NCI-H1092 (cell line): ENCODE results near the gene CFAP298.

Experiments
- DNase-seq: peaks from one replicate; lab custom pipeline; 2025; lab: John Stamatoyannopoulos, UW

The CFAP298 gene

GRCh38 chr21:32599091-32599490, 13.1 kb downstream of the CFAP298 start:
- DNase-seq, result no peak

GRCh38 chr21:32597205-32597604, 15.0 kb downstream of the CFAP298 start:
- no peak for DNase-seq

- DNase-seq, result no peak
Observed at GRCh38 chr21:32595431-32595830, 16.7 kb downstream of the CFAP298 start.

GRCh38 chr21:32593690-32594089, 18.5 kb downstream of the CFAP298 start:
- no peak for DNase-seq

GRCh38 chr21:32592929-32593502, 19.2 kb downstream of the CFAP298 start:
- DNase-seq, result no peak

GRCh38 chr21:32590130-32590529, 22.0 kb downstream of the CFAP298 start:
- no peak for DNase-seq

GRCh38 chr21:32587651-32588050, 24.5 kb downstream of the CFAP298 start:
- no peak for DNase-seq

- DNase-seq, result no peak
Observed at GRCh38 chr21:32587120-32587519, 25.1 kb downstream of the CFAP298 start.

- no peak for DNase-seq
Observed at GRCh38 chr21:32585970-32586369, 26.2 kb downstream of the CFAP298 start.

GRCh38 chr21:32585042-32585710, 27.0 kb downstream of the CFAP298 start, which contains the start of gene TCP10L:
TCP10L (minus strand) TSS chr21:32585523; CDS start chr21:32584304, 1,219 bp downstream.
- no peak for DNase-seq

GRCh38 chr21:32584472-32584871, 27.7 kb downstream of the CFAP298 start:
- DNase-seq, result no peak

- DNase-seq, result no peak
Observed at GRCh38 chr21:32581732-32582131, 30.4 kb downstream of the CFAP298 start.

GRCh38 chr21:32580949-32581348, 31.2 kb downstream of the CFAP298 start:
- DNase-seq, result no peak

GRCh38 chr21:32578107-32578691, 34.0 kb downstream of the CFAP298 start:
- DNase-seq, result no peak

GRCh38 chr21:32576011-32576410, 36.2 kb downstream of the CFAP298 start:
- DNase-seq, result no peak

- no peak for DNase-seq
Observed at GRCh38 chr21:32574946-32575925, 36.9 kb downstream of the CFAP298 start.

- DNase-seq, result no peak
Observed at GRCh38 chr21:32572574-32573420, 39.4 kb downstream of the CFAP298 start.

GRCh38 chr21:32570456-32570855, 41.7 kb downstream of the CFAP298 start:
- DNase-seq, result no peak

- DNase-seq, result peak; percentile 58
Observed at GRCh38 chr21:32569261-32570230, 42.6 kb downstream of the CFAP298 start.

- DNase-seq, result no peak
Observed at GRCh38 chr21:32567626-32568025, 44.6 kb downstream of the CFAP298 start.
